ENCODE results near the gene CLPTM1L. TPM values are rescaled to one million over a fixed set of nuclear protein-coding genes. Genes with fewer than 3 reads are reported as not detected.
"Not testable (repeated sequence)": the region's sequence is repeated elsewhere in the genome, so short reads cannot be mapped to it uniquely, and the experiment has no call there.

The CLPTM1L gene
- total RNA-seq, 1 donor, result 252 TPM

GRCh38 chr5:1367149-1367548 lies 22.2 kb upstream of the CLPTM1L start:
- no peak for TF ChIP-seq CTCF (IDR thresholded peaks at IDR 0.05; ENCODE audit: insufficient read depth, low read depth, low read length)
- no peak for DNase-seq (ENCODE audit: low read depth)
- H3K4me3 ChIP-seq (ENCODE audit: low read depth, low read length), result no peak overlapping the region

- H3K4me3 ChIP-seq (ENCODE audit: low read depth, low read length), result no peak overlapping the region
- no peak for TF ChIP-seq CTCF (IDR thresholded peaks at IDR 0.05; ENCODE audit: insufficient read depth, low read depth, low read length)
- DNase-seq (ENCODE audit: low read depth), result no peak
Measured at GRCh38 chr5:1366514-1366913, 21.6 kb upstream of the CLPTM1L start.

- DNase-seq (ENCODE audit: low read depth), result no peak
Measured at GRCh38 chr5:1364211-1364610, 19.3 kb upstream of the CLPTM1L start.

GRCh38 chr5:1363581-1363980 lies 18.7 kb upstream of the CLPTM1L start:
- no peak for DNase-seq (ENCODE audit: low read depth)

More at GRCh38 chr5:1364211-1364610, 19.3 kb upstream of the CLPTM1L start:
- no peak for TF ChIP-seq CTCF (IDR thresholded peaks at IDR 0.05; ENCODE audit: insufficient read depth, low read depth, low read length)
- no peak overlapping the region for H3K4me3 ChIP-seq (ENCODE audit: low read depth, low read length)

GRCh38 chr5:1363160-1363559 lies 18.3 kb upstream of the CLPTM1L start:
- no peak overlapping the region for H3K4me3 ChIP-seq (ENCODE audit: low read depth, low read length)
- TF ChIP-seq CTCF (IDR thresholded peaks at IDR 0.05; ENCODE audit: insufficient read depth, low read depth, low read length), result no peak
- DNase-seq (ENCODE audit: low read depth), result no peak

More at GRCh38 chr5:1363581-1363980, 18.7 kb upstream of the CLPTM1L start:
- no peak for TF ChIP-seq CTCF (IDR thresholded peaks at IDR 0.05; ENCODE audit: insufficient read depth, low read depth, low read length)
- no peak overlapping the region for H3K4me3 ChIP-seq (ENCODE audit: low read depth, low read length)

- no peak for DNase-seq (ENCODE audit: low read depth)
- TF ChIP-seq CTCF (IDR thresholded peaks at IDR 0.05; ENCODE audit: insufficient read depth, low read depth, low read length), result no peak
Measured at GRCh38 chr5:1362242-1363015, 17.5 kb upstream of the CLPTM1L start.

GRCh38 chr5:1360861-1361260 lies 16.0 kb upstream of the CLPTM1L start:
- no peak for DNase-seq (ENCODE audit: low read depth)
- H3K4me3 ChIP-seq (ENCODE audit: low read depth, low read length), result no peak overlapping the region
- no peak for TF ChIP-seq CTCF (IDR thresholded peaks at IDR 0.05; ENCODE audit: insufficient read depth, low read depth, low read length)

More at GRCh38 chr5:1362242-1363015, 17.5 kb upstream of the CLPTM1L start:
- H3K4me3 ChIP-seq (ENCODE audit: low read depth, low read length), result no peak overlapping the region

GRCh38 chr5:1360367-1360766 lies 15.5 kb upstream of the CLPTM1L start:
- H3K4me3 ChIP-seq (ENCODE audit: low read depth, low read length); DNase-seq (ENCODE audit: low read depth): not testable (repeated sequence)
